K562 (cell line): ENCODE measurements around the gene PPP2R1B. TPM values are rescaled to one million over a fixed set of nuclear protein-coding genes. Genes with fewer than 3 reads are reported as not detected.

Experiments
- ATAC-seq: fragments of 200-7000 bp; cut with Tn5 transposase; 3 replicates; pipeline ENCODE4 v1.9.1; 2020; ENCODE audit warnings: moderate library complexity
- BruUV-seq: library from RNA; stranded (reverse); fragments of 400-500 nt; replicated peaks from 2 replicates; lab custom pipeline; 2021; lab: Mats Ljungman, UMichigan
- CTCF ChIA-PET: fragments of 300-600 bp; formaldehyde crosslinking; extraction: SDS; loops from one replicate; lab custom pipeline; 2021; ENCODE audit warnings: low intra/inter-chr PET ratio; lab: Yijun Ruan, JAX
- POLR2A ChIA-PET: fragments of 300-600, 350-650 bp; sonication (Branson Sonifier 250); formaldehyde crosslinking; extraction: SDS; loops from one replicate; lab custom pipeline; 2021; ENCODE audit warnings: antibody characterized with exemption, inconsistent platforms; lab: Yijun Ruan, JAX
- DNase-seq, 4 experiments: peaks; one replicate each; pipeline versions ENCODE4 v3.0.0 to v3.0.0-alpha.2; 2011 to 2018; ENCODE audit warnings: low spot score in 3 of 4, mixed read lengths in 3 of 4; ENCODE audit errors: extremely low read depth in 1 of 4
- FAIRE-seq: peaks from 2 replicates; lab custom pipeline; 2011; peaks lifted over from hg19 to GRCh38; lab: Jason Lieb, UNC
- H2AFZ ChIP-seq: 2 replicates; pipeline ENCODE4 v1.6.0; 2011; ENCODE audit warnings: low read depth, low read length, control low read depth, inconsistent platforms
- H3K27ac ChIP-seq: fragments of 200-600 bp; 3 replicates; pipeline ENCODE4 v1.8.0; 2011; ENCODE audit warnings: low read depth, mild to moderate bottlenecking, control low read depth, inconsistent platforms, low read length, moderate library complexity, mixed read lengths; ENCODE audit errors: extremely low read depth
- H3K27me3 ChIP-seq, 2 experiments: fragments of 300-600 bp in 1 of 2; 2 replicates in 1 of 2; 3 replicates in 1 of 2; pipeline versions ENCODE4 v1.6.0 to v1.8.0; 2011; ENCODE audit warnings: inconsistent platforms in 2 of 2, low read length in 2 of 2, mild to moderate bottlenecking in 1 of 2, mixed read lengths in 1 of 2, moderate library complexity in 1 of 2; ENCODE audit not compliant: control insufficient read depth in 2 of 2, insufficient read depth in 2 of 2
- H3K36me3 ChIP-seq: fragments of 300-600 bp; 3 replicates; pipeline ENCODE4 v1.8.0; 2011; ENCODE audit warnings: mild to moderate bottlenecking, low read length, inconsistent platforms; ENCODE audit not compliant: control insufficient read depth, insufficient read depth
- H3K4me1 ChIP-seq, 2 experiments: fragments of 200-600 bp in 1 of 2; replicated peaks in 1 of 2; 2 replicates in 1 of 2; 3 replicates in 1 of 2; pipeline versions ENCODE4 v1.5.1 to v1.8.0; 2011; ENCODE audit warnings: inconsistent platforms in 2 of 2, low read length in 2 of 2, mild to moderate bottlenecking in 1 of 2, mixed read lengths in 1 of 2, moderate library complexity in 1 of 2; ENCODE audit not compliant: control insufficient read depth in 2 of 2, insufficient read depth in 2 of 2
- H3K4me2 ChIP-seq: 2 replicates; pipeline ENCODE4 v1.6.1; 2011; ENCODE audit warnings: low read length, control low read depth, inconsistent platforms, mixed read lengths; ENCODE audit not compliant: insufficient read depth
- H3K4me3 ChIP-seq: fragments of 200-600 bp; sonication (generic), shearing (Covaris generic); 2 replicates; pipeline ENCODE4 v1.5.1; 2016; ENCODE audit warnings: control low read depth, inconsistent platforms
- H3K79me2 ChIP-seq: fragments of 200-600 bp; 3 replicates; pipeline ENCODE4 v1.8.0; 2011; ENCODE audit warnings: low read length, inconsistent platforms; ENCODE audit not compliant: control insufficient read depth, insufficient read depth
- H3K9ac ChIP-seq, 2 experiments: 2 replicates each; pipeline versions ENCODE4 v1.6.0 to v1.6.1; 2011; ENCODE audit warnings: low read depth in 2 of 2, low read length in 2 of 2, control low read depth in 1 of 2, inconsistent platforms in 1 of 2, mild to moderate bottlenecking in 1 of 2, mixed read lengths in 1 of 2; ENCODE audit not compliant: insufficient read depth in 1 of 2
- H3K9me1 ChIP-seq: one replicate; pipeline ENCODE4 v1.6.0; 2011; ENCODE audit warnings: inconsistent platforms, mild to moderate bottlenecking, low read length, moderate library complexity; ENCODE audit not compliant: control insufficient read depth, insufficient read depth
- H3K9me3 ChIP-seq: replicated peaks from 2 replicates; pipeline ENCODE4 v1.5.1; 2011; ENCODE audit warnings: low read depth, low read length, inconsistent platforms; ENCODE audit not compliant: control insufficient read depth, insufficient read depth
- H4K20me1 ChIP-seq: replicated peaks from 2 replicates; pipeline ENCODE4 v1.6.1; 2011; ENCODE audit warnings: low read length, inconsistent platforms, mixed read lengths; ENCODE audit not compliant: control insufficient read depth, insufficient read depth
- C11orf30 ChIP-seq: fragments of 450-650 bp; IDR thresholded peaks from 2 replicates; pipeline ENCODE4 v1.6.1; 2016; ENCODE audit warnings: low read depth, mild to moderate bottlenecking
- ETS2 ChIP-seq: IDR thresholded peaks from 2 replicates; pipeline ENCODE4 v1.6.1; 2016; ENCODE audit warnings: borderline replicate concordance, missing genetic modification characterization, mild to moderate bottlenecking, moderate library complexity, missing compliant biosample characterization; ENCODE audit not compliant: poor library complexity, severe bottlenecking
- GTF2B ChIP-seq: IDR thresholded peaks from 2 replicates; pipeline ENCODE4 v1.6.1; 2011; ENCODE audit not compliant: insufficient read length; ENCODE audit errors: extremely low read depth
- SETDB1 ChIP-seq: IDR thresholded peaks from one replicate; pipeline ENCODE4 v1.6.1; 2012; ENCODE audit warnings: low read length, control low read depth, inconsistent platforms
- SIN3B ChIP-seq: fragments of 450-650 bp; IDR thresholded peaks from 2 replicates; pipeline ENCODE4 v1.6.1; 2017; ENCODE audit warnings: low read depth, mild to moderate bottlenecking, moderate library complexity
- ZNF316 ChIP-seq: fragments of 450-650 bp; IDR thresholded peaks from 2 replicates; pipeline ENCODE4 v1.6.1; 2016
- WGBS: fragments of 100-300 bp; shearing (Covaris generic); methylation state at CpG from one replicate; pipeline ENCODE4 v1.1.6; 2016; ENCODE audit warnings: low coverage, mixed read lengths; ENCODE audit not compliant: insufficient coverage; ENCODE audit errors: missing lambda C conversion rate; 5-methylcytosine and 5-hydroxymethylcytosine counted together
- in situ Hi-C: fragments of 300-500 bp; cut with MboI; formaldehyde crosslinking; loops from 4 replicates; pipeline ENCODE4 v1.15.0; 2018; ENCODE audit warnings: inconsistent platforms, mixed read lengths
- intact Hi-C: fragments of 100-400 bp; cut with micrococcal nuclease; formaldehyde crosslinking; loops from 2 replicates; pipeline ENCODE4 v1.14.2; 2022
- polyA plus RNA-seq, 8 experiments: library from polyadenylated mRNA; depleted of rRNA in 4 of 8; stranded (reverse) in 5 of 8; unstranded in 3 of 8; fragments of >200 nt; fragmentation: Nextera tagmentation in 2 of 8; fragmentation: Illumina TruSeq in 1 of 8; extraction: Ambion mirVana in 2 of 8; extraction: Trizol in 1 of 8; gene quantifications; 2 replicates each; pipeline versions ENCODE4 v1.2.1 to v1.2.3, GENCODE V29; 2011 to 2014; ENCODE audit warnings: inconsistent platforms in 1 of 8, missing spikeins in 1 of 8
- total RNA-seq, 7 experiments: library from RNA; depleted of rRNA in 6 of 7; stranded (reverse); fragments of >200 nt in 6 of 7; fragmentation: Illumina TruSeq in 2 of 7; extraction: Trizol in 2 of 7; gene quantifications; 2 replicates each; pipeline versions ENCODE4 v1.2.1 to v1.2.3, GENCODE V29; 2011 to 2021; ENCODE audit warnings: low replicate concordance in 1 of 7

The PPP2R1B gene
- total and polyA plus RNA-seq, 9 of the 15 experiments (the other 6 are each of a cell fraction or from before 2014, with no cell fraction given), result 24.6 to 68.5 (median 39.8) TPM

- ChIA-PET POLR2A (no interaction called here), CTCF (no interaction called here)
- no TSS peak for BruUV-seq
- no peak for FAIRE-seq
- Histone ChIP-seq H3K4me3 (no peak overlapping the region), H3K79me2 (no peaks in the 10 kb centered on the region), H3K4me1 (no peaks in the 10 kb centered on the region), H4K20me1 (0 out of 2 replicates have a peak, but pooled peaks cover 3% of the 10 kb centered on the region), H3K9ac (no peak overlapping the region), H3K27me3 (no peaks in the 10 kb centered on the region), H3K4me2 (no peak overlapping the region), H3K36me3 (peaks cover 65% of the 10 kb centered on the region; the same call in 2 of the 3 replicates), H3K9me1 (no peaks in the 10 kb centered on the region), H3K27ac (no peak overlapping the region), H2AFZ (no peak overlapping the region), H3K9me3 (no peaks in the 10 kb centered on the region)
- TF ChIP-seq ETS2 (tag) (no peak), SETDB1 (no peak), SIN3B (no peak), C11orf30 (0 out of 2 replicates have a peak, but pooled peaks have one; percentile 9), GTF2B (no peak), ZNF316 (0 out of 2 replicates have a peak, but pooled peaks have one; percentile 38)
- WGBS, result 65% methylated on average over 2 of the region's 2 CpGs
- ATAC-seq, result no peak
- intact Hi-C loops (no loop called here), in situ Hi-C loops (no loop called here)
- DNase-seq, result no peak
Observed at GRCh38 chr11:111719379-111719778, 46.8 kb downstream of the PPP2R1B start.
